CD4-positive, alpha-beta T cell treated with Interleukin-17A for 4 hours (primary cell): ENCODE results near the gene PROK2.

Source experiments
- DNase-seq: peaks from one replicate; pipeline ENCODE4 v3.0.0-alpha.2; 2020; ENCODE audit warnings: mixed read lengths

The PROK2 gene

DNA sequence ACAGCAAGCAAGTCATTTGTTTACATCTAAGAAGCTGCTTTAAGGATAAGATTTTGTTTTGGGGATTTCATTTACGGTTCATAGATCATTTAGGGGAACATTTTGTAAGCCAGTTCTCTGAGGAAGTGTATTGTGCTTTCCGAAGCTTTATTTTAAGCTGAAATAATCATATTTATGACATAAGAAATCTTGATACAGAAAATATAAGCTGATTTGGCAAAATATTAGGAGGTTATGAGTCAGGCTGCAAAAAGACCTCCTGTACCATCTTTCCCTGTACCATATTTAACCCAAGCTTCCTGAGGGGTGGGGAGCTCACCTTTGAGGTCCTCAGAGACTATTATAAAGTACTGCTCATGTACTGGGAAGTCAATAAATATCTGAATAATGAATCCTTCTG is 51.6 kb downstream of the PROK2 start:
- no peak for DNase-seq

DNA sequence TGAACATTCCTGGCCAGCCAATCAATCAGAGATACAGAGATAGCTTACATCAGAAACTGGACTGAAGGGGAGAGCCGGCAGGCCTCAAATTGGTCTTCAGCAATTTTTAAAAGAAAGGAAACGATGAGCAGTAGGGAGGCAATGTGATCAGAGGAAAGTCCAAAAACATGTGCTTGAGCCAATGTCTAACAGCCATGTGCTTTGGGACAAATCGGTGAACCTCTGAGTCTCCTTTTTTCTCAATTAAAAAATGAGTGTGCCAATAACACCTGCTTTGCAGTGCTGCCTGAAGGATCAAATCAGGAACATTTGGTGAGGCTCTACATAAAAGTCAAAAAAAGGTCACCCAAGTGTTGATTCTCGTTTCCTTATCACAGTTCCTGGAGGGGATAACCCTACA is 52.3 kb downstream of the PROK2 start:
- DNase-seq: no peak

DNA sequence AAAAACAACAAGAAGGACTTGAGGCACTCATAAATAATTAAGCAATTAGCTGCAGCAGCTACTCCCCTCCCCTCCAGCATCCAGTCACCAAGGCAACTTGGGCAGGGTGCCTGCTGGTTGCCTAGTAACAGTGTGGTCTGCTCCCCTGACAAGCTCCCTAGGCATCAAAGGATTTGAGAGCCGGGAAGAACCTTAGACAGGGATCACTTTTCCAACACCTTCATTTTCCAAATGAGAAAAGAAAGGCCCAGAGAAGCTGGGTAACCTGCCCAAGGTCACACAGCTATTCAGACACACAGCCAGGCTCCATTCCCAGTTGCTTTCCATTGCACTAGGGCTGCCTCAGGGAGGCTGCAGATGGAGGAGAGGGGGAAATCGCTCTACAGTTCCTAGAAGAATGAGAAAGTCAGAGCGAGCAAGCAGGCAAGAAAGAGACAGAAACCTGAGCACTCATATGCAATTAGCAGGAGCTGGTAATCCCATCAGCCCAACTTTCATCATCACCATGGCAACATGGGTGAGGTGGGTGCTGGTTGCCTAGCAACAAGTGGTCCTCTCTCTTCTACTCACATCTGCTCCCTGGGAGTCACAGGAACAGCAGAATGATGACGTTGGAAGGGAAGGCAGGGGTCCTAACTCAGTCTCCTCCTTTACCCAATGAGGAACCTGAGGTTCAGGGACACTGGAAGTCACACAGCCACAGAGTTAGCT is 56.2 kb downstream of the PROK2 start:
- no peak for DNase-seq

DNA sequence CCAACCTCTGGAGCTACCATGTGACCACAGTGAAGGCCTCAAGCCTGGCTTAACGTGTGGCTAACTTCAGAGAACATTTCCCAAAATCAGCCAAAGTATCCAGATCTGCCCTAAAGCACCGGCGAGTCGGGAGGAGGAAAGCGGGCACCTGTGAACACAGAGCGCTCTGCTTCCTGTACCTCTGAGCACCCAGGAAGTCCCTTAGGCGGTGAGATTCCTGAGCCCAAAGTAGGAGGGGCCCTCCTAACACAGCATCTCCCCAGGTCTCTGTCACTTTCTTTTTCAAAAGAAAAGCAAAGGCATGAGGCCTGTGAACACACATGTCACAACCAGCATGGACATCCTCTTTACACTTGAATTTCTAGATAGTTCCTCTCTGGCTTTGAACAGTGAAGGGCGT is 58.8 kb downstream of the PROK2 start:
- DNase-seq: peak; percentile 68

DNA sequence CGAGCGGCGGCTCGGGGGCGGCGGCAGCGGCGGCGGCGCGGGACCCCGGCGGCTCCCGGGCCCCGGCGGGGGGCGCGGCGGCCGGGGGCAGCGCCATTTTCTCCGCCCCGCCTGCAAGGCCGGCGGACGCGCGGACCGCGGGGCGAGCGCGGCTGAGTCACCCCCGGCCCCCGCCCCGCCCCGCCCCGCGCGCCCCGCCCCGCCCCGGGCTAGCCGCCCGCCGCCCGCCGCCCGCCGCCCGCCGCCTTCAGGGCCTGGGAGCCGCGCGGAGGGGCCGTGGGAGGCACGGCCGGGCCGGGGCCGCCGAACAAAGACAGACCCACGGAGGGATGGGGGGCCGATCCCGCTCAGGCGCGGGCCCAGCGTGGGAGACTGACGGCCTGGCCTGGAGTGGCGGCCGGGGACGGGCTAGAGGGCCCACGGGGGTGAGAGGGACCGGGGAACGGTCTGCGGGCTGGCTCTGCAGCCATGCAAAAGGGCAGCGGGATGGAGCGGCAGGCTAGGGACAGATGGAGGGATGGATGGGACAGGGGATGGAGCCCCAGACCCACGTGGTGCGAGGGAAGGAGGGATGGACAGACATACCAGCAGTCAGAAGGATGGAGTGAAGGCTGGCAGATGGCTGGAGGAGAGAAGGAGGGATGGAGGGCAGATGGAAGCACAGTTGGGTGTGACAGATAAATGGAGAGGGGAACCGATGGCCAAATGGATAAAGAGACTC is 59.5 kb downstream of the PROK2 start, which contains the start of gene EIF4E3:
EIF4E3 (minus strand) TSS at position 132 of the 721 bp plus-strand sequence; CDS start at position 97, 35 bp downstream.
- DNase-seq: peak; percentile 68

DNA sequence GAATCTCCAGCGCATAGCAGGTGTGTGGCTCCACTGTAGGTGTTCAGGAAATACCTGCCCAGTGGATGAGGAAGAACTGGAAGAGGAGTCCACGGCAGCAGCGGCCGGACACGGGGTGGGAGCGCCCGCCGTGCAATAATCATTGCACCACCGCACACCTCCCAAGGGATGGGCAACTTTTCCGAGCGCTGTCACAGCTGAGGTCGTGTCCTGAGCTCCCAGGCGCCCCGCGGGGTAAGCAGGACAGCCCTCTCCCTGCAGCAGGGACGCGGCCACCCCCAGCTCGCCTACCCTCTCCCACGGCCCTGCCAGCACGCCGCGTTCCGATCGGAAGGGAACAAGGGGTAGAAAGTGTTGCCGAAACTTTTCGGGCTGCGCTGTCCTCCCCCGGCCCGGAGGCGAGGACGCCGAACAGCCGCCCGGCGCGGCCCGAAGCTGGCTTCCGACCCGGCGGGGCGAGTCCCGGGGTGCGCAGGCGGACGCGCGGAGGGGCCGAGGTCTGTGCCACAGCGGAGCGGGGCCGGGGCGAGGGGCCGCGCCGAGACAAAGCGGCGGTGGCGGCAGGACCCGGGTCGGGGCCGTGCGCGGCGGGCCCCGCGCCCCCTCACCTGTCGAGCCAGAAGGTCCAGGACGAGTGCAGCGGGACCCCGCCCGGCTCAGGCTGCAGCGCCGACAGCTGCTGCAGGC is 60.2 kb downstream of the PROK2 start:
- peak; percentile 49 for DNase-seq

DNA sequence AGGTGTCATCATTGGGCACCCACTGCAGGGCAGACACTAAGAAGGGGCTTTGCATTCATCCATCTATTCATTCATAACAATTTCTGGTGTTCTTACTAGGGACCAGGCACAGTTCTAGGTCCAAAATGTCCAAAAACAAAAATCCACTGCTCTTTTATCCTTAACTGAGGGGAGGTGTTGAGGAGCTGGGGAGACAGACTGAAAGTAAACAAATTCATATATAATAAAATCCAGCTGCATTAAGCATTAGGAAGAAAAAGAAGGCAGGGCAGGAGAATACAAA is 60.8 kb downstream of the PROK2 start:
- DNase-seq: no peak

DNA sequence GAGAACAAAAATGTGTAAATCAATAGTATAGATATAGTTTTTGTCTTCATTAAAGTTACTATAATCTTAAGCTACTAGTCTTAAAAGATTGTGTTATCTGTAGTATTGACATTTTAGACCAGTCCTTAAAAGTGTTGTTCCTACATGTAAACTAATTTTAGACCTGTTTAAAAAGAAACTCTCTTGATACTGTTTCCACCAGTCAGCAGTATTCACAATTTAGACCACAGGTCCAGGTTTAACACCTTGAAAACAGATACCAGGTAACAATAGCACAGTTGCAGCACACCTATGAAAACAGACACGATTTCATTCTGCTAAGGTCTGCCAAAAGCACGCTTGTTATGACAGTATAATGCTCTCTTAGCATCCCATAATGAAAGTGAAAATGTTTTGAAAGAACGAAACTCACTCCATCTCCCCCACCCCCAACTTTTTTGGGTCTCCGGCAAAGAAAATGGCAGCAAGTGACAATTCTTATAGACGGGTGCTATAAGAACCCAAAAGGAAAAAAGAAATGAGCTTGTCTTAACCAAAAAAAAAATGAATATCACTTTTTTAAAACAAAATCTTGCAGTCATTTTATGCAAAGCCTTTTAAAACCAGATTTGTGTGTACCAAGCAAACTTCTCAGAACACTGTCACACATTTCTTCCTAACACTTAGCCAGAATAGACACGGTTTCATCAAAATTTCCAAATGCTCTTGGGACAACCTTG is 61.3 kb downstream of the PROK2 start:
- peak; percentile 67 for DNase-seq

DNA sequence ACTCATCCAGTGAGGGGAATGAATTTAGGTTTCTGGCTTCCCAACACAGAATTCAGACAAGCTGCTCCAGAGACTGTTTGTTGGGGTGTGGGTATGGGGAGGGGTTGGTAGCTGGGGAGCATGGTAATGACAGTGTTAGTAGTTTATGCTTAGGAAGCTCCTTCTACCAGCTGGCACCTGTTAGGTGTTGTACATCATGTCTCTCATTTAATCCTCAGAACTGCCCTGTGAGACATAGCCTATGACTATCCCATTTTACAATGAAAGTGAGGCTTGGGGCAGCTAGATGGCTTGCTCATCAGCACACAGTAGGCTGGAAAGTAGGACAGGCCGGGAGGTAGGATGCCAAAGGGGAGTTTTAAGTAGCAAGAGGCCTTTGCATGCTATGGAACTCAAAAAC is 62.3 kb downstream of the PROK2 start:
- DNase-seq: no peak
